Adrenal gland (tissue), 12 donors: ENCODE measurements around the gene RASGRF2. TPM values are rescaled to one million over a fixed set of nuclear protein-coding genes. Genes with fewer than 3 reads are reported as not detected.

Experiments
- DNase-seq, 7 donors: peaks; one replicate each; pipeline ENCODE4 v3.0.0-alpha.2; 2019 to 2020
- H3K27ac ChIP-seq, 5 donors: fragments of 200-600 bp; sonication (generic) in 4 of 5; 1 replicate in 3 of 5; 2 replicates in 2 of 5; pipeline versions ENCODE4 v1.5.1 to v1.8.0; 2016 to 2020; ENCODE audit warnings: mild to moderate bottlenecking in 1 of 5
- H3K27me3 ChIP-seq: fragments of 200-600 bp; 2 replicates; pipeline ENCODE4 v1.8.0; 2021
- H3K36me3 ChIP-seq, 2 donors: fragments of 200-600 bp; replicated peaks in 1 of 2; 1 replicate in 1 of 2; 2 replicates in 1 of 2; pipeline versions ENCODE4 v1.5.1 to v1.8.0; 2018 to 2022
- H3K4me1 ChIP-seq, 2 donors: fragments of 200-600 bp; replicated peaks in 1 of 2; 1 replicate in 1 of 2; 2 replicates in 1 of 2; pipeline versions ENCODE4 v1.5.1 to v1.8.0; 2018 to 2021
- H3K4me3 ChIP-seq, 4 donors: fragments of 200-600 bp; sonication (generic) in 3 of 4; one replicate each; pipeline ENCODE4 v1.5.1; 2016 to 2018
- H3K9me3 ChIP-seq, 3 donors: fragments of 200-600 bp; sonication (generic) in 1 of 3; replicated peaks in 1 of 3; 1 replicate in 2 of 3; 2 replicates in 1 of 3; pipeline versions ENCODE4 v1.5.1 to v1.8.0; 2016 to 2021
- CTCF ChIP-seq, 6 experiments: fragments of 450-650 bp in 4 of 6; fragments of 200-600 bp in 2 of 6; sonication (generic) in 1 of 6; IDR thresholded peaks; 1 replicate in 5 of 6; 2 replicates in 1 of 6; pipeline versions ENCODE4 v1.5.1 to v1.8.0; 2016 to 2021; ENCODE audit warnings: antibody characterized with exemption in 6 of 6, mild to moderate bottlenecking in 2 of 6, moderate library complexity in 1 of 6
- POLR2A ChIP-seq, 2 donors: fragments of 450-650 bp; IDR thresholded peaks; one replicate each; pipeline ENCODE4 v1.6.1; 2017; ENCODE audit warnings: antibody characterized with exemption in 2 of 2, mild to moderate bottlenecking in 2 of 2, moderate library complexity in 1 of 2
- WGBS, 4 donors: extraction: QIAGEN DNeasy Blood & Tissue Kit in 2 of 4; methylation state at CpG; one replicate each; pipeline versions ENCODE4 v1.1.5 to v1.1.7; 2013 to 2017; 5-methylcytosine and 5-hydroxymethylcytosine counted together
- intact Hi-C, 2 donors: fragments of 100-400 bp; cut with DNase I; formaldehyde crosslinking; loops; one replicate each; pipeline versions ENCODE4 v1.14.1 to v1.15.0; 2022 to 2023
- polyA plus RNA-seq, 3 donors: library from polyadenylated mRNA; stranded (reverse); fragments of 200-250 nt in 2 of 3; fragments of 350-450 nt in 1 of 3; fragmentation: Illumina TruSeq in 1 of 3; extraction: RNeasy Lipid Tissue Mini Kit (QIAGEN cat#74804) in 1 of 3; gene quantifications; one replicate each; pipeline ENCODE4 v1.2.3, GENCODE V29; 2013 to 2014
- total RNA-seq, 9 donors: library from RNA; depleted of rRNA in 4 of 9; stranded (reverse); fragments of >200 nt in 4 of 9; fragments of 120-200 nt in 1 of 9; fragmentation: NEBNext Ultra II Directional in 1 of 9; extraction: Animal tissue kit (Norgen Biotek cat#: 25700) in 1 of 9; gene quantifications; one replicate each; pipeline versions ENCODE4 v1.1.0 to v1.2.4, GENCODE V29; 2013 to 2023
- donor health status: healthy with polysubstance abuse.
- donor health status: Bipolar disorder and iron deficiency.
- donor health status: DM: yes; HTN: yes; CAD: no.
- donor health status: DM: no; HTN: no; CAD: no.
- donor health status: DM: no; HTN: no; CAD: no.
- donor health status: DM: yes; HTN: yes; CAD: no.

RASGRF2 gene
- total and polyA plus RNA-seq, 12 donors = 0.33 to 5.7 (median 2.4) TPM

GRCh38 chr5:81214848-81215247 lies 254.7 kb downstream of the RASGRF2 start:
- intact Hi-C loops = no loop called here
- H3K4me1 ChIP-seq = no peaks in the 10 kb centered on the region
- TF ChIP-seq POLR2A (IDR thresholded peaks at IDR 0.05) (no peak), CTCF (IDR thresholded peaks at IDR 0.05) (no peak)
- no peak for DNase-seq
- H3K27ac ChIP-seq = no peak overlapping the region
- no peaks in the 10 kb centered on the region for H3K36me3 ChIP-seq
- H3K9me3 ChIP-seq = no peaks in the 10 kb centered on the region
- 89 to 93% (median 90%) methylated on average over 8 of the region's 8 CpGs for WGBS, 4 donors
- H3K4me3 ChIP-seq = no peak overlapping the region
- no peaks in the 10 kb centered on the region for H3K27me3 ChIP-seq

- no peaks in the 10 kb centered on the region for H3K9me3 ChIP-seq
Measured at GRCh38 chr5:81216152-81216551, 256.0 kb downstream of the RASGRF2 start.

GRCh38 chr5:81219389-81219788 lies 259.2 kb downstream of the RASGRF2 start:
- no peak for DNase-seq
- no peak for TF ChIP-seq CTCF (IDR thresholded peaks at IDR 0.05)
- no peak for TF ChIP-seq POLR2A (IDR thresholded peaks at IDR 0.05)
- no peaks in the 10 kb centered on the region for H3K4me1 ChIP-seq
- no peak overlapping the region for H3K4me3 ChIP-seq
- 90 to 95% (median 94%) methylated on average over 2 to 3 of the region's 3 CpGs for WGBS, 4 donors
- H3K27me3 ChIP-seq = no peaks in the 10 kb centered on the region
- no peaks in the 10 kb centered on the region for H3K36me3 ChIP-seq
- H3K9me3 ChIP-seq = no peaks in the 10 kb centered on the region
- H3K27ac ChIP-seq = no peak overlapping the region
- intact Hi-C loops = no loop called here

More at GRCh38 chr5:81216152-81216551, 256.0 kb downstream of the RASGRF2 start:
- WGBS, 4 donors = 56 to 74% (median 61%) methylated on average over 3 of the region's 3 CpGs
- DNase-seq = no peak
- intact Hi-C loops = no loop called here
- Histone ChIP-seq H3K36me3 (no peaks in the 10 kb centered on the region), H3K27ac (no peak overlapping the region), H3K4me3 (no peak overlapping the region), H3K27me3 (no peaks in the 10 kb centered on the region), H3K4me1 (no peaks in the 10 kb centered on the region)
- TF ChIP-seq CTCF (IDR thresholded peaks at IDR 0.05) (no peak), POLR2A (IDR thresholded peaks at IDR 0.05) (no peak)

DNA sequence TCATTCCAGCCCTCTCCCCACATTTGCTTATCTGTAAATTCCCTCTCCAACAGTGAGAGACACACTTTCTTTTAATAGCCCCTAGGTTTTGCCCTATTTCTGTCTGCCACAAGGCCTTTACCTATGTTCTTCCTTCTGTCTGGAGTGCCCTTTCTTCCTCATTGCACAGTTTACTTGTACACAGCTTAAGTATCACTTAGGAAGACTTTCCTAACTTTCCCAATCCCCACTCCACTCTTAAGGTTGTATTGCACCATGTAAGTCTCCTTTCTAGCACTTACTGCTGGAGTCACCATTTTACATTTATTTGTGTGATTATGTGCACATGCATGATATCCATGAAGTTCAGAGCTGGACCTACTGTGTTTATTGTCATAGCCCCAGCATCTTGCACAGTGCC lies 262.1 kb downstream of the RASGRF2 start:
- TF ChIP-seq POLR2A (IDR thresholded peaks at IDR 0.05) (no peak), CTCF (IDR thresholded peaks at IDR 0.05) (no peak)
- H3K36me3 ChIP-seq = no peaks in the 10 kb centered on the region
- no peaks in the 10 kb centered on the region for H3K27me3 ChIP-seq
- intact Hi-C loops = no loop called here
- no peak overlapping the region for H3K4me3 ChIP-seq
- no peaks in the 10 kb centered on the region for H3K4me1 ChIP-seq
- no peak for DNase-seq
- no peak overlapping the region for H3K27ac ChIP-seq
- no peaks in the 10 kb centered on the region for H3K9me3 ChIP-seq
